CD4-positive, alpha-beta T cell treated with Interleukin-21 for 1 hour (primary cell): ENCODE measurements around the gene FRMD3.

Source experiments
- DNase-seq: peaks from one replicate; pipeline ENCODE4 v3.0.0-alpha.2; 2020

FRMD3 gene

GRCh38 chr9:83431101-83432060, 106.8 kb downstream of the FRMD3 start:
- DNase-seq = no peak

- no peak for DNase-seq
Observed at GRCh38 chr9:83430681-83431080, 107.5 kb downstream of the FRMD3 start.

- DNase-seq = no peak
Observed at GRCh38 chr9:83429229-83429628, 109.0 kb downstream of the FRMD3 start.

GRCh38 chr9:83425240-83425639, 113.0 kb downstream of the FRMD3 start:
- no peak for DNase-seq

- DNase-seq = no peak
Observed at GRCh38 chr9:83424831-83425230, 113.4 kb downstream of the FRMD3 start.

GRCh38 chr9:83423815-83424707, 114.1 kb downstream of the FRMD3 start:
- no peak for DNase-seq

- DNase-seq = no peak
Observed at GRCh38 chr9:83422527-83422926, 115.7 kb downstream of the FRMD3 start.

- no peak for DNase-seq
Observed at GRCh38 chr9:83420486-83420885, 117.7 kb downstream of the FRMD3 start.

GRCh38 chr9:83419961-83420360, 118.2 kb downstream of the FRMD3 start:
- no peak for DNase-seq

GRCh38 chr9:83418283-83418682, 119.9 kb downstream of the FRMD3 start:
- no peak for DNase-seq

- no peak for DNase-seq
Observed at GRCh38 chr9:83413367-83413766, 124.8 kb downstream of the FRMD3 start.

- DNase-seq = no peak
Observed at GRCh38 chr9:83410701-83411100, 127.5 kb downstream of the FRMD3 start.

GRCh38 chr9:83406921-83407320, 131.3 kb downstream of the FRMD3 start:
- DNase-seq = no peak

- DNase-seq = no peak
Observed at GRCh38 chr9:83405759-83406158, 132.4 kb downstream of the FRMD3 start.

GRCh38 chr9:83403527-83404238, 134.5 kb downstream of the FRMD3 start:
- DNase-seq = no peak

- DNase-seq = no peak
Observed at GRCh38 chr9:83401328-83401900, 136.8 kb downstream of the FRMD3 start.

- DNase-seq = no peak
Observed at GRCh38 chr9:83396813-83397212, 141.4 kb downstream of the FRMD3 start.

- DNase-seq = no peak
Observed at GRCh38 chr9:83396342-83396741, 141.9 kb downstream of the FRMD3 start.

GRCh38 chr9:83392228-83392627, 146.0 kb downstream of the FRMD3 start:
- DNase-seq = no peak

- no peak for DNase-seq
Observed at GRCh38 chr9:83388346-83388745, 149.9 kb downstream of the FRMD3 start.

- DNase-seq = no peak
Observed at GRCh38 chr9:83387401-83388185, 150.6 kb downstream of the FRMD3 start.

- DNase-seq = no peak
Observed at GRCh38 chr9:83385317-83385716, 152.9 kb downstream of the FRMD3 start.
